HCT116 (cell line): Measurements from ENCODE around the gene MSH2. TPM values are rescaled to one million over a fixed set of nuclear protein-coding genes. Genes with fewer than 3 reads are reported as not detected.
"Not testable (repeated sequence)": the region's sequence is repeated elsewhere in the genome, so short reads cannot be mapped to it uniquely, and the experiment has no call there.

Experiments
- ATAC-seq: fragments of 200-7000 bp; cut with Tn5 transposase; 2 replicates; pipeline ENCODE4 v1.9.1; 2020; ENCODE audit warnings: mild to moderate bottlenecking, moderate library complexity
- BruUV-seq: library from RNA; stranded (reverse); fragments of 400-500 nt; replicated peaks from 2 replicates; lab custom pipeline; 2021; lab: Mats Ljungman, UMichigan
- CTCF ChIA-PET: fragments of 300-600 bp; sonication (Branson Sonifier 250); formaldehyde crosslinking; loops from one replicate; lab custom pipeline; 2021; ENCODE audit warnings: antibody characterized with exemption; lab: Charles Lee
- POLR2A ChIA-PET: fragments of 300-600, 350-600 bp; sonication (Branson Sonifier 250); formaldehyde crosslinking; loops from one replicate; lab custom pipeline; 2021; ENCODE audit warnings: antibody characterized with exemption; lab: Charles Lee
- RAD21 ChIA-PET, 2 experiments: fragments of 300-600 bp; sonication (Branson Sonifier 250); formaldehyde crosslinking; loops; one replicate each; lab custom pipeline; 2023; ENCODE audit warnings: low total read pairs in 2 of 2; ENCODE audit not compliant: uncharacterized antibody in 2 of 2, unreplicated experiment in 2 of 2, low non-redundant PET in 1 of 2; lab: Charles Lee
- DNase-seq: peaks from one replicate; pipeline ENCODE4 v3.0.0-alpha.2; 2010; ENCODE audit warnings: low read depth, low spot score
- H2AFZ ChIP-seq: fragments of 200-600 bp; shearing (Covaris generic), sonication (generic); 2 replicates; pipeline ENCODE4 v1.6.1; 2017; ENCODE audit warnings: low read depth, mixed run types, mixed read lengths, antibody characterized with exemption, low read length; ENCODE audit not compliant: poor library complexity, severe bottlenecking
- H3K27ac ChIP-seq: 2 replicates; pipeline ENCODE4 v1.5.1; 2012; ENCODE audit warnings: low read depth, low read length
- H3K27me3 ChIP-seq: fragments of 200-600 bp; sonication (generic); 2 replicates; pipeline ENCODE4 v1.6.1; 2016; ENCODE audit warnings: mixed run types, low read length, mixed read lengths; ENCODE audit not compliant: insufficient read depth
- H3K36me3 ChIP-seq, 2 experiments: fragments of 200-500 bp in 1 of 2; fragments of 200-600 bp in 1 of 2; sonication (Bioruptor generic) in 1 of 2; sonication (generic) in 1 of 2; 2 replicates each; pipeline versions ENCODE4 v1.5.1 to v1.6.1; 2014 to 2016; ENCODE audit warnings: low read length in 2 of 2, inconsistent platforms in 1 of 2, mixed read lengths in 1 of 2, mixed run types in 1 of 2; ENCODE audit not compliant: insufficient read depth in 2 of 2, control insufficient read depth in 1 of 2
- H3K4me1 ChIP-seq, 2 experiments: fragments of 200-600 bp in 1 of 2; sonication (generic) in 1 of 2; 2 replicates each; pipeline versions ENCODE4 v1.5.1 to v1.6.1; 2012 to 2017; ENCODE audit warnings: low read length in 2 of 2, inconsistent platforms in 1 of 2, mild to moderate bottlenecking in 1 of 2, mixed read lengths in 1 of 2, mixed run types in 1 of 2, moderate library complexity in 1 of 2; ENCODE audit not compliant: insufficient read depth in 2 of 2, control insufficient read depth in 1 of 2
- H3K4me2 ChIP-seq: fragments of 200-600 bp; sonication (generic); 2 replicates; pipeline ENCODE4 v1.6.1; 2017; ENCODE audit warnings: mixed run types, low read length, mixed read lengths
- H3K4me3 ChIP-seq, 2 experiments: fragments of 200-600 bp in 1 of 2; sonication (generic) in 1 of 2; replicated peaks in 1 of 2; 2 replicates each; pipeline ENCODE4 v1.5.1; 2011 to 2016; ENCODE audit warnings: low read length in 2 of 2, control low read depth in 1 of 2, low read depth in 1 of 2, mild to moderate bottlenecking in 1 of 2, mixed read lengths in 1 of 2, mixed run types in 1 of 2
- H3K79me2 ChIP-seq: fragments of 200-600 bp; sonication (generic); 2 replicates; pipeline ENCODE4 v1.6.1; 2017; ENCODE audit warnings: mild to moderate bottlenecking, mixed run types, low read length, moderate library complexity, mixed read lengths; ENCODE audit not compliant: insufficient read depth
- H3K9ac ChIP-seq: fragments of 200-600 bp; sonication (generic); 2 replicates; pipeline ENCODE4 v1.6.1; 2016; ENCODE audit warnings: low read length, mixed read lengths
- H3K9me2 ChIP-seq: fragments of 200-600 bp; sonication (generic), shearing (Covaris generic); 2 replicates; pipeline ENCODE4 v1.6.1; 2017; ENCODE audit warnings: mixed run types, mild to moderate bottlenecking, moderate library complexity; ENCODE audit not compliant: insufficient read depth
- H3K9me3 ChIP-seq, 2 experiments: fragments of 200-500 bp in 1 of 2; fragments of 200-600 bp in 1 of 2; sonication (Bioruptor generic) in 1 of 2; sonication (generic) in 1 of 2; 2 replicates each; pipeline ENCODE4 v1.6.1; 2014 to 2017; ENCODE audit warnings: low read length in 2 of 2, mixed read lengths in 2 of 2, inconsistent platforms in 1 of 2, low read depth in 1 of 2, mild to moderate bottlenecking in 1 of 2, mixed run types in 1 of 2, moderate library complexity in 1 of 2; ENCODE audit not compliant: control insufficient read depth in 1 of 2, insufficient read depth in 1 of 2
- H4K20me1 ChIP-seq: fragments of 200-600 bp; sonication (generic), shearing (Covaris generic); 2 replicates; pipeline ENCODE4 v1.6.1; 2017; ENCODE audit warnings: mixed run types, mild to moderate bottlenecking, moderate library complexity; ENCODE audit not compliant: insufficient read depth
- CBX3 ChIP-seq: IDR thresholded peaks from 2 replicates; pipeline ENCODE4 v1.6.1; 2012; ENCODE audit warnings: low read depth
- CEBPB ChIP-seq: IDR thresholded peaks from 2 replicates; pipeline ENCODE4 v1.6.1; 2012; ENCODE audit warnings: low read depth
- EZH2 ChIP-seq: fragments of 200-600 bp; sonication (generic); IDR thresholded peaks from 2 replicates; pipeline ENCODE4 v1.6.1; 2017; ENCODE audit warnings: antibody characterized with exemption, mixed run types
- FOSL1 ChIP-seq: IDR thresholded peaks from 2 replicates; pipeline ENCODE4 v1.6.1; 2012; ENCODE audit warnings: low read depth
- JUND ChIP-seq: IDR thresholded peaks from 2 replicates; pipeline ENCODE4 v1.6.1; 2012
- MAX ChIP-seq: IDR thresholded peaks from 2 replicates; pipeline ENCODE4 v1.6.1; 2012
- RAD21 ChIP-seq: IDR thresholded peaks from 2 replicates; pipeline ENCODE4 v1.6.1; 2012; ENCODE audit warnings: low read depth, mild to moderate bottlenecking
- TCF7L2 ChIP-seq: IDR thresholded peaks from 2 replicates; pipeline ENCODE4 v1.7.0; 2011; ENCODE audit warnings: borderline replicate concordance, inconsistent platforms; ENCODE audit not compliant: insufficient read depth, insufficient read length; ENCODE audit errors: extremely low read depth
- intact Hi-C: fragments of 100-400 bp; cut with micrococcal nuclease; formaldehyde crosslinking; loops from 2 replicates; pipeline ENCODE4 v1.10.0; 2022
- total RNA-seq: library from RNA; stranded (reverse); gene quantifications from one replicate; pipeline ENCODE4 v1.2.1, GENCODE V29; 2021; ENCODE audit not compliant: unreplicated experiment
- TF ChIP-seq, protein P1 (sequence below): IDR thresholded peaks from 2 replicates; pipeline ENCODE4 v1.6.1; 2012
- TF ChIP-seq, protein P2 (sequence below), 3 experiments: fragments of 200-600 bp in 1 of 3; sonication (generic) in 1 of 3; IDR thresholded peaks in 2 of 3; conservative IDR thresholded peaks in 1 of 3; 2 replicates each; pipeline ENCODE4 v1.5.1; 2012 to 2017; ENCODE audit warnings: low read depth in 2 of 3, low read length in 2 of 3, antibody characterized with exemption in 1 of 3, borderline replicate concordance in 1 of 3, control low read depth in 1 of 3, mild to moderate bottlenecking in 1 of 3, mixed read lengths in 1 of 3, mixed run types in 1 of 3, moderate library complexity in 1 of 3; ENCODE audit not compliant: insufficient read depth in 1 of 3

MSH2 gene
- total RNA-seq, 1 experiment from 2014 or later, result 54.9 TPM

DNA sequence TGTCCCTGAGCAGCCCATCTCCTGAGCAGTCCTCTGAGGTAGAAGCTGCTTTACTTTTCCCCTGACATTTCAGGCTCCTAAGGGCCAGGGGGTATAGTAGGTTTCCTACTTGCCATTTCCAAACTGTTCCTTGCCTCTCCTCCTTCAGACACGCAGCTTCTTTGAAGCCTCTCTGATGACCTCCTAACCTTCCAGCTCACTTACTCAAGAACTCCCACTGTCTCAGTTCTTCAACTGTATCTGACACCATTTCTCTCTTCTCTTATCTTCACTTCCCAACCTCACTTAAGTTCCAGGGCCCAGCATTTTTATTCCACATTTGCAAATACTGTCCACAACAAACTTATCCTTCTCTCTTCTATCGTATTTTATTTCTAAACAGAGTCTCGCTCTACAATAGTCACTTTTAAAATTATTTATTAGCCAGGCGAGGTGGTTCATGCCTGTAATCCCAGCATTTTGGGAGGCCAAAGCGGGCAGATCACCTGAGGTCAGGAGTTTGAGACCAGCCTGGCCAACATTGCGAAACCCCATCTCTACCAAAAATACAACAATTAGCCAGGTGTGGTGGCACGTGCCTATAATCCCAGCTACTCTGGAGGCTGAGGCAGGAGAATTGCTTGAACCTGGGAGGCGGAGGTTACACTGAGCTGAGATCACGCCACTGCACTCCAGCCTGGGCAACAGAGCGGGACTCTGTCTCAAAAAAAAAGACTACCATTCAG, 41.3 kb upstream of the MSH2 start:
- H3K79me2 ChIP-seq, RAD21 ChIA-PET, H3K9ac ChIP-seq, DNase-seq, CTCF ChIA-PET, H3K36me3 ChIP-seq, BruUV-seq, H3K9me2 ChIP-seq, H4K20me1 ChIP-seq, H3K27me3 ChIP-seq, H3K9me3 ChIP-seq, intact Hi-C loops, H3K4me3 ChIP-seq, H3K27ac ChIP-seq, H2AFZ ChIP-seq, ATAC-seq: not testable (repeated sequence)
- Histone ChIP-seq H3K4me2 (peak overlapping the region; percentile 56), H3K4me1 (peaks cover 18 to 32% of the 10 kb centered on the region in 2 experiments)
- POLR2A ChIA-PET, result interaction anchor here (0.9 kb wide), 1 partner anchor 21 kb away, joined by 3 read pairs; no protein-coding TSS in a partner anchor

DNA sequence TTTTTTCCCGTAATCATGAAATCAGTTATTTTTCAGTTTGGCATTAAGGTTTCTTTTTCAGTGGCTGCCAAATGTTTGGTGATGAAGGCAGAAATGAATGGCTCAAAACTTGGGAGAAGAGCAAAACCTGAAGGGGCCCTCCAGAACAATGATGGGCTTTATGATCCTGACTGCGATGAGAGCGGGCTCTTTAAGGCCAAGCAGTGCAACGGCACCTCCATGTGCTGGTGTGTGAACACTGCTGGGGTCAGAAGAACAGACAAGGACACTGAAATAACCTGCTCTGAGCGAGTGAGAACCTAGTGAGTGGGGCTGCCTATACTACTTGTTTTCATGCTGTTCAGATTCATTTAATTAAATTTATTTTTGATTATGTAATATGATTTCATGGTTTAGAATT, 29.2 kb upstream of the MSH2 start:
- no TSS peak for BruUV-seq
- Histone ChIP-seq H3K9me2 (no peaks in the 10 kb centered on the region), H3K9me3 (no peaks in the 10 kb centered on the region), H3K27ac (no peak overlapping the region), H3K79me2 (peaks cover 86% of the 10 kb centered on the region), H3K36me3 (peaks cover 39 to 51% of the 10 kb centered on the region in 2 experiments), H3K4me3 (no peak overlapping the region), H2AFZ (no peak overlapping the region), H3K27me3 (no peaks in the 10 kb centered on the region), H4K20me1 (peaks cover 13% of the 10 kb centered on the region), H3K9ac (no peak overlapping the region), H3K4me2 (no peak overlapping the region), H3K4me1 (peaks cover 1 to 16% of the 10 kb centered on the region in 2 experiments)
- intact Hi-C loops, result no loop called here
- DNase-seq, result no peak
- POLR2A ChIA-PET, result interaction anchor here (1.1 to 1.6 kb wide), 3 partner anchors 14 to 34 kb away, joined by 3 to 7 read pairs (median 4); no protein-coding TSS in a partner anchor
- no peak for TF ChIP-seq FOSL1
- no peak for TF ChIP-seq CEBPB
- TF ChIP-seq MAX, result no peak
- TF ChIP-seq CBX3, result no peak
- TF ChIP-seq, protein P1, sequence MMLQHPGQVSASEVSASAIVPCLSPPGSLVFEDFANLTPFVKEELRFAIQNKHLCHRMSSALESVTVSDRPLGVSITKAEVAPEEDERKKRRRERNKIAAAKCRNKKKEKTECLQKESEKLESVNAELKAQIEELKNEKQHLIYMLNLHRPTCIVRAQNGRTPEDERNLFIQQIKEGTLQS, result no peak
- TF ChIP-seq, protein P2, sequence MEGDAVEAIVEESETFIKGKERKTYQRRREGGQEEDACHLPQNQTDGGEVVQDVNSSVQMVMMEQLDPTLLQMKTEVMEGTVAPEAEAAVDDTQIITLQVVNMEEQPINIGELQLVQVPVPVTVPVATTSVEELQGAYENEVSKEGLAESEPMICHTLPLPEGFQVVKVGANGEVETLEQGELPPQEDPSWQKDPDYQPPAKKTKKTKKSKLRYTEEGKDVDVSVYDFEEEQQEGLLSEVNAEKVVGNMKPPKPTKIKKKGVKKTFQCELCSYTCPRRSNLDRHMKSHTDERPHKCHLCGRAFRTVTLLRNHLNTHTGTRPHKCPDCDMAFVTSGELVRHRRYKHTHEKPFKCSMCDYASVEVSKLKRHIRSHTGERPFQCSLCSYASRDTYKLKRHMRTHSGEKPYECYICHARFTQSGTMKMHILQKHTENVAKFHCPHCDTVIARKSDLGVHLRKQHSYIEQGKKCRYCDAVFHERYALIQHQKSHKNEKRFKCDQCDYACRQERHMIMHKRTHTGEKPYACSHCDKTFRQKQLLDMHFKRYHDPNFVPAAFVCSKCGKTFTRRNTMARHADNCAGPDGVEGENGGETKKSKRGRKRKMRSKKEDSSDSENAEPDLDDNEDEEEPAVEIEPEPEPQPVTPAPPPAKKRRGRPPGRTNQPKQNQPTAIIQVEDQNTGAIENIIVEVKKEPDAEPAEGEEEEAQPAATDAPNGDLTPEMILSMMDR (IDR thresholded peaks at IDR 0.05 in 2 of 3, conservative IDR thresholded peaks at IDR 0.05 in 1 of 3; ENCODE audit: borderline replicate concordance in 1 of 3, insufficient read depth in 1 of 3, low read depth in 2 of 3, low read length in 2 of 3), result peak in 1 of 3 experiments; percentile 34; a peak in 2 of 6 replicates
- TF ChIP-seq EZH2, result no peak
- TF ChIP-seq JUND, result no peak
- no peak for TF ChIP-seq TCF7L2
- TF ChIP-seq RAD21, result peak; percentile 46
- ATAC-seq, result no peak
- CTCF ChIA-PET, result interaction anchor here (0.9 to 1.6 kb wide), 3 partner anchors 14 to 39 kb away, joined by 4 to 8 read pairs (median 6); no protein-coding TSS in a partner anchor
- RAD21 ChIA-PET, result interaction anchor here (0.6 to 1.2 kb wide), 4 partner anchors 14 to 1005 kb away, joined by 3 to 5 read pairs (median 4); no protein-coding TSS in a partner anchor
